HuH-7.5 (cell line): ENCODE measurements around the gene SERTAD3.
A peak's percentile ranks its signal among the peaks of the same experiment; 100 is the strongest.

Experiments used
- DNase-seq: peaks from one replicate; pipeline ENCODE4 v3.0.0; 2011; ENCODE audit warnings: low spot score

SERTAD3 gene

DNA sequence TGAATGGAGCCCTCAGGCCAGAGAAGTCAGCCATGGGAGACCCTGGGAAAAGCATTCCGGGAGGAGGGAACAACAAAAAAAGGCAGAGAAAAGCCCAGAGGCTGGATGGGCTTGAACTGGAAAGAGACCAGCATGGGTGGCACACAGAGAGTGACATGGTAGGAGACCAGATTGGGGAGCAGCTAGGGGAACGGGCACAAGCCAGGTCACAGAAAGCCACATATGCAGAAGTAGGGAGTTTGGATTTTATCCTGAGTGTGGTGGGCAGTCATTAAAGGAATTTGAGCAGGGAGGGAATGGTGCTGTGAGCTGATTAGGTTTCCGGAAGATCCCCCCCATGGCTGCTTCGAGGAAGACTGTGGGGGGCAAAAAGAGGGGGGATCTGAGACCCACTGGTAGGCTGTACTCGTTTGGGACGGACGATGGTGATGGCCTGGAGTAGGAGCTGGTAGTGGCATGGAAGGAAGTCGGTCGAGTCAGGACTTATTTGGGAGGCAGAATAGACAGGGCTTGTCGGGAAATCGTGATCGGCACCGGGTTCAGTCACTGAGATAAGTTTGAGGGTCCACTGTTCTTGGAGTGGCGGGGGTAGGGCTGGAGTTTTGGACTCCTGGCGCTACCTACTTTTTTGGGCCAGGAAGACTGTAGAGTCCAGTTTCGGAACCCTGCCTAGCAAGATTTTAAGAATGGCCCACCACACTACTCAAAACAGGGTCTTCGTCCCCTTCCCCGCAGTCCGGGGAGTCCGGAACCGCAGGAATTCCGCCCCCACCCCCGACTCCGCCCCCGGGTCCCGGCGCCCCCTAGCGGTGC is 19.3 kb downstream of the SERTAD3 start:
- DNase-seq: no peak

DNA sequence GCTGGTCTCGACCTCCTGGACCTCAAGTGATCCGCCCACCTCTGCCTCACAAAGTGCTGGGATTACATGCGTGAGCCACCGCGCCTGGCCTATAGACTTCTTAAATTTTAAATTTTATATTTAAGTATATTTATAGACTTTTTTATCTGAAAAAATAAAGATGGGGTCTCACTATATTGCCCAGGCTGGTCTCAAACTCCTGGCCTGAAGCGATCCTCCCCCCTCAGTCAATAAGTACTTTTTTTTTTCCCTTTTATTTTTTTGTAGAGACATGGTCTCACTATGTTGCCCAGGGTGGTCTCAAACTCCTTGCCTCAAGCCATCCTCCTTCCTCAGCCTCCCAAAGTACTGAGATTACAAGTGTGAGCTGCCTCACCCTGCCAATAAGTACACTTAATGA is 20.2 kb downstream of the SERTAD3 start:
- DNase-seq: no peak

DNA sequence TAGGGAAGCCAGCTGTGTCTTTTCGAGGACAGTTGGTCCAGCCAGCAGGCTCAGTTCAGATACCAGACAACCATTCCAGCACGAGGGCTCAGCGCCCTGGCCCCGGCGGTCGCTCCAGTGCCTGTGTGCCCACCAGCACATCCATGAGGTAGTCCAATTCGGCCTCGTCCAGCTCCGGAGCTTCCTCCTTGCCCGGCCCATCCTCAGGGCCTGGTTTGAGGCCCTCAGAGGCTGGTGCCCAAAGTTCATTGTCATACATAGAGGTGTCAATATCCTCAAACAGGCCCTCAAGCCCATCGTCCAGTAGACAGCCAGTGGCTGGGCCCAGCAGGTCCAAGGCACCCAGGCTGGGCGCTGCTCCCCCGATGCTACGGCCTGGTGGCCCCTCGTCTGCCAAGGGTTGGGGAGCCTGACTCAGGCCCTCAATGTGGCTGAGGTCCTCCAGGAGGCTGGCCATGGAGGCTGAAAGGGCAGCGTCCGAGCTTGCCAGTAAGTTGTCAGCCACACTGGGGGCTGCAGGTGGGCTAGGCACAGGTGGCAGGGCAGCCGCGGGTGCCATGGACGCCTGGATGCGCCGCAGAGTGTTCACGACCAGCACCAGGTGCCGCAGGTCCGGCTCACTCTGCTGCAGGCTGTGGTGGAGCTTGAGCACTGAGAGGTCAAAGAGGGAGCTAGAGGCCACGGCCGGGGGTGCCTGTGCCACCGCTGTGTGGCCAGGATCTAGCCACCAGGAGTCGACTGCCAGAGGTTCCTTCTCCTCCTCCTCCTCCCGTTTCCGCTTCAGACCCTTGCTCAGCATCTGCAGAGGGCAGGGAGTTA is 21.2 kb downstream of the SERTAD3 start:
- no peak for DNase-seq

DNA sequence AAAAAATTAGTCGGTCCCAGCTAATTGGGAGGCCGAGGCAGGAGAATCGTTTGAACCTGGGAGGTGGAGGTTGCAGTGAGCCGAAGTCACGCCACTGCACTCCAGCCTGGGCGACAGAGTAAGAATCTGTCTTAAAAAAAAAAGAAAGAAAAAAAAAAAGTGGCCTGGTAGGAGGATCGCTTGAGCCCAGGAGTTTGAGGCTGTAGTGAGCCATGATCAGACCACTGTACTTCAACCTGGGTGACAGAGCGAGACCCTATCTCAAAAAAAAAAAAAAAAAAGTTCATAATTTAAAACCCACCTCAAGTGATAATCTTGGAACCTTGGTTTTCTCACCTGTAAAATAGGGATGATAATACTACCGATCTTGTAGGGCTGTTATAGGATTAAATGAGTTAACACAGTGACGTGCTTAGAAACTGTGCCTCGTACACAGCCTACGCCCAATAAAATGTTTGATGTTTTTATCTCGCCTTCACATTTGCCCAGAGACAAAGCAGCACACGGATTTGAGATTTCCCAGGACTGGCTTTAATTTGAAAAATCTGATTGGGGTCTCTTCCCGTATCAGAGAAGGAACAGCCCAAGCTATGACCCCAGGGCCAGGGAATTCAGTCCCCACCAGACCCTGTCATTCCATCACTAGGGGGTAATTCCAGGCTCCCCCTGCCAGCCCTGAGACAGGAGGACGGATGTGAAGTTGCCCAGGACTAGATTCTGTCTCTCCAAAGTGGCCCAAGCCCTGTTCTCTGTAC is 22.0 kb downstream of the SERTAD3 start:
- no peak for DNase-seq

DNA sequence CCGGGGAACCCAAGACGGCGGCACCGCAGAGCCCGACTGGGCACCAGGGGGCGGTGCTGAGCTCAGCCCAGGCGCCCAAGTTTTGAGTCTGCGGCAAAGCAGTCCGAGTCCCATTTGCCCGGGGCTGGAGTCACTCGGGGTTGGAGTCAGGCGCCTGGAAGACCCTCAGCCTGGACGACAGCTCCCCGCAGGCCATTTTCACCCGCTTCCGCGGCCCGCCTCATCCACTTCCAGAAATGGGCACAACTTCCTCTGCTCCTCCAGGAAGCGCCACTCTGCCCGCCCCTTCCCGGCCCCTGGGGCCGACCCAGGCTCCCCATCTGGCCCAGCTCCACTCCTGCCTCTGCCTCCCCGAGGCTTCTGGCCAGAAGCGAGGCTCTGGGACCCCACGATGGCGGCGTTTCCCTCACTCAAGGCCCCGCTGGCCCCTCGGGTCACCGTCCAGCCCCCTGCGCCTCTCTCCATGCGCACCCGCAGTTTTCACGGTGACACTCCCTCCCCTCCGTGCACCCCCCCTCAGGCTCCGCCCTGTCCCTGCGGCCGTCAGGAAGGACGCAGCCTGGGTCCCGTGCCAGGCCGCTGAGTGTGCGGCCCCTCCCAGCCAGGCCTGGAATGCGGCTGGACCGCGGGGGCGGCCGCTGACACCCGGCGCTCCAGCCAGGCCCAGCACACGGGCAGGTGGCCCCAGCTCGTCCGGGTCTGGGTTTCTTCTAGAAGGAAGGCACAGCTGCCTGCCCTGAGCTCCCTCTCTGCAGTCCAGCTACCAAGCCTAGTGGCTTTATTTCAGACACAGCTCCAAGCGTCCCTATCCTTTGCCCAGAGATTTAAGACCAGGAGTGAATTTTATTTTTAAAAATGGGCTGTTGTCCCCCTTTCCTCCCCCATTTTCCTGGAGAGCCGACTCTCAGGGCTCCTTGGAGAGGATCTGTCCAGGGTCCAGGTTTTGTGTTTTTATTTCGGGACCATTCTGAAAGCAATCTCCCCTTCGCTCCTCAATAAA is 23.1 kb downstream of the SERTAD3 start:
- peak; percentile 92 for DNase-seq

DNA sequence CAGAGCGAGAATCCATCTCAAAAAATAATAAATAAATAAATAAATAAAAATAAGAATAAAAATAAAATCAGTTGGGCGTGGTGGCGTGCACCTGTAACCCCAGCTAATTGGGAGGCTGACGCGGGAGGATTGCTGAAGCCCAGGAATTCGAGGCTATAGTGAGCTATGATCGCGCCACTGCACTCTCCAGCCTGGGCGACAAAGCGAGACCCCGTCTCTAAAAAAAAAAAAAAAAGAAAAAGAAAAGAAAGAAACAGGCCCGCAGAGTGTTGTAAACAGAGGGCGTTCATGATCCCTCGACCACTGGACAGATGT is 23.7 kb downstream of the SERTAD3 start:
- DNase-seq: no peak

DNA sequence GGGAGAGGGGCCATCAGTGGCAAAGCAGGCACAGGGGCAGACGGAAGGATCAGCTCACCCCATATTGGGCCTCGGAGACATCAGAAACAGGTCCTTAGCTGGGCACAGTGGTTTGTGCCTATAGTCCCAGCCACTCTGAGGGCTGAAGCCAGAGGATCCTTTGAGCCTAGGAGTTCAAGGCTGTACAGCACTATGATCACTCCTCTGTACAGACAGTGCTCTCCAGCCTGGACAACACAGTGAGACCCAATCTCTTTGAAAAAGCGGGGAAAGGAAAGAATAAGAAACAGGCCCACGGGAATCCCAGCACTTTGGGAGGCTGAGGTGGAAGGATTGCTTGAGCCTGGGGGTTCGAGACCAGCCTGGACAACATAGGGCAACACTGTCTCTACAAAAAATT is 24.4 kb downstream of the SERTAD3 start:
- DNase-seq: no peak

DNA sequence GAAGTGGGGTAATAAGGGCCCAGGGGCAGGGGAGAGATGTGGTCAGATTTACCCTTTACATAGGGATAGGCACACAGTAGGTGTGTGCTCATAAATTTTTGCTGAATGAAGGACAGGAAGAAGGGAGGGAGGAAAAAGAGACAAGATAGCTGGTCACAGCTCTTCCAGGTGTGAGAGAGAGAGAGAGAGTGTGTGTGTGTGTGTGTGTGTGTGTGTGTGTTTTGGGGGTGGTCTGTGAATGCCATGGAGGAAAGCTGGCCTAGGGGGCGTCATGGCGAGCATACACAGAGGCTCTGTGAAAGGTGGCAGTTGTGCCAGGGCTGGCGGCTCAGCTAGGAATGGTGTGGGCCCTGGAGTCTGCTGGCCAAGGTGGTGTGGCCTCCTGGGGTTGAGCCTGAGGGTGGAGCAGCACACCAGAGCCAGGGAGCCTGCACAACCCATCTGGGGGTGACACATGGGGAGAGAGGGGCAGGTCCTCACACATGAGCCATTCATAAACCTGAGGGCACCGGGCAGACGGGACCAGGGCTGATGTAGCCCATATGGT is 25.0 kb downstream of the SERTAD3 start:
- no peak for DNase-seq

DNA sequence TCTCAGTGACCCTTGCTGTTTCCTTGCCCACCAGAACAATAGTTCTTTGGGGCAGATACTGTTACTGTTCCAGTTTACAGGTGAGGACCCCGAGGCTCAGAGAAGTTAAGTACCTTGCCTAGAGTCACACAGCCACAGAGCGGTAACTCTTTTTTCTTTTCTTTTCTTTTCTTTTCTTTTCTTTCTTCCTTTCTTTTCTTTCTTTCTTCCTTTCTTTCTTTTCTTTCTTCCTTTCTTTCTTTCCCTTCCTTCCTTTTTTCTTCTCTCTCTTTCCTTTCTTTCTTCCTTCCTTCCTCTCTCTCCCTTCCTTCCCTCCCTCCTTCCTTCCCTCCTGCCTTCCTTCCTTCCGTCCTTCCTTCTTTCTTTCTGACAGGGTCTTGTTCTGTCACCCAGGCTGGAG is 26.1 kb downstream of the SERTAD3 start:
- DNase-seq: no peak

DNA sequence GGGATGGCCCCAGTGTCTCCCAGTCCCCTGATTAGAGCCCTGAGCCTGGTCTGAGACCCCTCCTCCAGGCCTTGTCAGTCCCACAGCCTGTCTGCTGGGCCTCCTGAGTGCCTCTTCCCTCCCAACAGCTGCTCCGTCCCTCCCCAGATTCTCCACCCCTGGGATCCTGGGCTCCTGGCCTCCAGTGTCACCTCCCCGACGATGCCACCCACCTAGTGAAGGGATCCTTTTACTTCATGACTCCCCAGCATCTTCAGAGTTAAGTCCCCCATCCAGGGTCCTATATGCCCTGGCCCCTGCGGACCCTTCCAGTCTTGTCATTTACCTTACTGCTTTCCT is 26.5 kb downstream of the SERTAD3 start:
- no peak for DNase-seq

DNA sequence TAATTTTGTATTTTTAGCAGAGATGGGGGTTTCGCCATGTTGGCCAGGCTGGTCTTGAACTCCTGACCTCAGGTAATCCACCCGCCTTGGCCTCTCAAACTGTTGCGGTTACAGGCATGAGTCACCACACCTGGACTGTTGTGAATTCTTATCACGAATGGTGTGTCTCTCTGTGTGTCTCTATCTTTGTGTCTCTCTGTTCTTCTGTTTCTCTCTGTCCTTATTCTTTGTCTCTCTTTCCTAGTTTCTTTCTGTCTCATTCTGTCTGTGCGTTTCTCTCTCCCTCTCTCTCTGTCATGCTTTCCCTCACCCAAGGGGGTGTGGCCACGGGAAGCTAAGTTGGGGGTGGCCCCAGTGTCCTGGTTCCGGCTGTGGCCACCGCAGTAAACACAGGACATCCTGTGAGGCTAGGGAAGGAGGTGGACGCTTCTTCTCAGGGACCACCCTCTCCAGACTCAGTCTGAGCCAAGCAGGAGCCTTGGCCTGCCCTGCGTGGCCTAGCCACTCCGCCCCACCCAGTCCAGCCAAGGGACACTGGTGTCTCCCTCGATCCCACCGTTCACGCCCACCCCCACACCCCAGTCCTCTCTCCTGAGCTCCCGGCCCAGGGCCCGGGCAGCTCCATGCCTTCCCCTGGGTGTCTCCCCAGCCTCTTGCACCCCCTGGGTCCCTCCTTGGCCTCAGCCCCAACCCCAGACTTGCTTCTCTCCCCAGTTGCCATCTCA is 27.1 kb downstream of the SERTAD3 start:
- DNase-seq: no peak

DNA sequence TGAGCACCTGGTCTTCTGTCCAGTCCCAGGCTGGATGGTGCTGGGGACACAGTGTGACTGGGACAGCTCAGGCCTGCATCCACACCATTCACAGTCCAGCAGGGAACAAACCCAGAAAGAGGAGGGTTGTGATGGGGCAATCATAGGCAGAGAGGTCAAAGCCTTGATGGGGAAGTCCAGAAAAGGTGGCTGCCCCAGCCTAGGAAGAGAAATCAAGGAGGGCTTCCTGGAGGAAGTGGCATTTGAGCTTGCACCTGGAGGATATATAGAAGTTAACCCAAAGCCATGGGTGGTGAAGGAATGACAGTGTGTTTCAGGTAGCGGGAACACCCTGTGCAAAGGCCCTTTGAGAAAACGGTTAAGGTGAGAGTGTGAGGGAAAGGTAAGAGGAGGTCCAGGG is 28.4 kb downstream of the SERTAD3 start:
- DNase-seq: no peak

DNA sequence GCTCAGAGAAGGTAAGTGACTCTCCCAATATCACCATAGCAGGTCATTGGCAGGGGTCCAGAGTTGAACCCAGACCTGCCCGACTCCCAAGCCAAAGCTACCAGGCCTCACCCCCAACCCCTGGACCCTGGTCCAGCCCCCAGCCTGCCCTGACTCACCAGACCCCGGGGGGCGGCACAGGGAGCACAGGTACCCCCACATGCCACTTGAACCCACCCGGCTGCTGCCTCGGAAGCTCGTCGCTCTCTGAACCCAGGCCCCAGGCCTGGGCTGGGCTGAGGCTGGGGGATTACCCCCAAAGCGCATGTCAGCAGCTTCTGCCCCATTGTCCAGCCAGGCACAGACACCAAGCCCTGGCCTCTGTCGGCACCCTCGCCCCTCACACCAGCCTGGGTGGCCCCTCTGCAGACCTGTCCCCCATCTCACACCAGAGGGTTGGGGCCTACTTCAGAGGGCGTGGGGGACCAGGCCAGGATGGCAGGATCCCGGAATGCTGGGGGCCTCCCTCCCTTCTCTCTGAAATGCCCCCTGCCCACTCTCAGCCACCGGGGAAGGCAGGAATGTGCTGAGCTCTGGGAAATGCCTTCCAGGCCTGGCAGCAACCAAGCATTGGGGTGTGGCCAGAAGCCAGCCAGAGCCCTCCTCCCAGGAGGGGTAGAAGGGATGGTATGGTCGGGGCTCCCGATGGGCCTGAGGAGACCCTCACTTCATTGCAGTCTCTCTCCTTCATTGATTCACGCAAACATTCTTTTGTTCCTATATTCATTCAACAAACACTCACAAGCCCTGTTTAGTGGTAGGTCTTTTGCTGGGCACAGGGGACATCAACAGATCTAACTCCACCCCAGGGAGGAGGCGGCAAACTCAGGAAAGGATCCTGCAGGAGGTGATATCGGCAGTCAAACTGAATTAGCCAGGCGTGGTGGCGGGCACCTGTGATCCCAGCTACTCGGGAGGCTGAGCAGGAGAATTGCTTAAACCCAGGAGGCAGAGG is 29.3 kb downstream of the SERTAD3 start:
- DNase-seq: peak; percentile 3

DNA sequence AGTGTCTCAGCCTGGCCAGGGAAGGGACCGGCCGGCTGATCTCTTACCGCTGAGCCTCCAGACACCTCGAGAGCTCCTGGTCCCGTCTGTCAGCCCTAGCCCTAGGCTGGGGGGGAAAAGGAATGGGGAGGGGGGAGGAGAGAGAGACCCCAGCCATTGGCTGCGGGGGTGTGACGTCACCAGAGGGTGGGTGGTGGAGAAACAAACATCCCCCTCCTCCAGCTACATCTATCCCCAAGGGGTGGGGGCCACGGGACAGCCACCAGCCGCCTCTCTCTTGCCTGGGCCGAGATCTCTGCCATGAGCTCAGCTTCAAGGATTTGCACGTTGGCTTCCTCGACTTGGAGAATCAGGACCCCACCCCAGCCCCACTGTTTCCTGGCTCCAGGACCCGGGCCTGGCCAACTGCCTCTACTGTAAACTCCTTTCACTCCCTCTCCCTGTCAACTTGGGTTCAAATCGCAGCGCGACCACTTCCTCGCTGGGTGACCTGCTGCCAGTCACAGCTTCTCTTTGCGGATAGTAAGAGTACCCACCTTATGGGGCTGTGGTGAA is 30.8 kb downstream of the SERTAD3 start, which contains the start of gene PRX:
TSS of gene PRX (minus strand) at position 88 of the 555 bp plus-strand sequence. CDS start 5,446 bp downstream, outside the sequence.
- peak; percentile 3 for DNase-seq

DNA sequence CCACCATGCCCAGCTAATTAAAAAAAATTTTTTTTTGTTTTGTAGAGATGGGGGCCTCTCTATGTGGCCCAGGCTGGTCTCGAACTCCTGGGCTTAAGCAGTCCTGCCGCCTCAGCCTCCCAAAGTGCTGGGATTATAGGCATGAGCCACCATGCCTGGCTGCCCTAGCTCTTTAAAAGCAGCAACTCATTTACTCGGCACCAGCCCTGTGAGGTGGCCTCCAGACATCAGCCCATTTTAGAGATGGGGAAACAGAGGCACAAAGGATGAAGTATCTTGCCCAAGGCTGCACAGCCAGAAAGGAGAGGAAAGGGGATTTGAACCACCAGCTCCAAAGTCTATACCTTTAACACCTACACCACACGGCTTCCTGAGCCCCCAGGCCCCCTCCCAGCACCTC is 31.3 kb downstream of the SERTAD3 start:
- DNase-seq: no peak

DNA sequence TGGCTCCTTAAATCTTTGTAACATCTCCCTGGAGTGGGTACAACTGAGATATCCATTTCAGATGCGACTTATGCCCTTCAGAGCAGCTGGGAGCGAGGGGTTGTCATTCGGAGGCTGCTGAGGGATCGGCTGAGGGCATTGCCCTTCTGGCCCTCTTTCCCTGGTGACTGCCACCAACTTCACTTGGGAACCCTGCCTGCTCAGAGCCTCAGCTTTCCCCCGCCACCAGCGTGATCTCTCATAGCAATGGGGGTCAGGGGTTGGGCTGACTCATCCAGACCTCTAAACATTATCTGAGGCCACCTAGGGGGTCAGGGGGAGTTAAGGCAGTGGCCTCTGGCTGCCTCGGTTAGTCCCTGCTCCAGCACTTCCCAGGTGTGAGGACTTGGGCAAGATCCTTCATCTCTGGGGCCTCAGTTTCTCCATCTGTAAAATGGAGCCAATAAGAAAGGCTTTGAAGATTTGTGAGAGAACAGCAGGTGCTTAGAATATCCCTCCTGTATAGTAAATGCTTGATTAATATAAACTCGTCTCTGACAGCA is 32.1 kb downstream of the SERTAD3 start:
- peak; percentile 8 for DNase-seq

DNA sequence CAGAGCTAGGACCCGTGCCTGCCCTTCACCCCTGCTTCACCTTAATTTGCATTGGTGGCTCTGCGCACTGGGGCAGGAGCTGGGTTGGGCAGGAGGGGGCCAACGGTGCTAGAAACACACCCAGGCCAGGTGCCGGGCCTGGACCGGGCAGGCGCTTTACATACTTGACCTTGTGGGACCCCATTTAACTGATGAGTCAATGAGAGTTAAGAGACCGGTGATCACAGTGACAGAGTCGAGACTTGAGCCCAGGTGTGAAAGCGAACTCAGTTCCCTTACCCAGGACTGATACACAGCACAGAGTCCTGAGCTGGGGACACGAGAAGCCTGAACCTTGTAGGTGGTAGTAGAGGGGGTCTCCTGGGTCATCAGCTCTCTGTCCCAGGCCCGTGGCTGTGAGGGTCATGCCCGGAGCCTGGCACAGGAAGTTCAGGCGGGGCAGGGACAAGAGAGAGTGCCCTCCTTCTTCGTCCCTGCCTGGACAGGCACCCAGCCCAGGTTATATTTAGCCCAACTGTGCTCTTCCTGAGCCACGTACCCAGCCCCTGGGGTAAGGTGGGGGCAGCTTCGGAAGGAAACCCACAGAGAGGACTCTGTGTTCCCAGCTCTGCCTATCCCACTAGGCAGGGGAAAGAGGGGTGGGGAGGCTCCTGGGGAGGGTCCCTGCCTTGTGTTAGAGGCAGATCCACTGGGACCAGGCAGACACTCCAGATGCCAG is 32.9 kb downstream of the SERTAD3 start:
- peak; percentile 10 for DNase-seq

DNA sequence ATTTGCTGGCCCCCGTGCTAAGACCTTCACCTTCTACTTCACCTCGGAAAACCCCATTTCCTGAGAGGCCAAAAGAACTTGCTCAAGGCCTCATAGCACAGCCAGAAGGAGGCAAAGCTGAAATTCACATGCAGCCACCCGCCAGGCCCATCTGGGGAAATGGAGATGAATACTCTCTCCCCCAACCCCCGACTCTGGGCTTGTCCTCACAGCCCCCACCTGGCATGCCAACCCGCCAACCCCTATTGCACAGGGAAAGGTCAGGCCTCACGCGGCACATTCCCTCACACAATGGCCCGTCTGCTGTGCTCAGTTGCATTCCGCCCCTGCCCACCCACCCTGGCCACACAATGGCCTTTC is 34.1 kb downstream of the SERTAD3 start:
- DNase-seq: no peak
